ENCODE data around the gene UBTF.

GRCh38 chr17:44229090-44229489 is 9.6 kb upstream of the UBTF start:
- TF ChIP-seq CTCF (IDR thresholded peaks at IDR 0.05) (no peak), POLR2A (IDR thresholded peaks at IDR 0.05) (no peak), POLR2AphosphoS5 (IDR thresholded peaks at IDR 0.05) (no peak), EP300 (IDR thresholded peaks at IDR 0.05) (no peak)
